Psoas muscle (tissue), 8 donors: ENCODE data around the gene VWA5A. TPM values are rescaled to one million over a fixed set of nuclear protein-coding genes. Genes with fewer than 3 reads are reported as not detected.

Experiments
- ATAC-seq, 4 donors: fragments of 200-7000 bp; cut with Tn5 transposase; one replicate each; pipeline ENCODE4 v1.9.1; 2020; ENCODE audit warnings: moderate library complexity in 3 of 4, mild to moderate bottlenecking in 2 of 4
- DNase-seq, 2 donors: peaks; one replicate each; pipeline ENCODE4 v3.0.0-alpha.2; 2020
- H3K27ac ChIP-seq: fragments of 200-600 bp; one replicate; pipeline ENCODE4 v1.8.0; 2022
- H3K27me3 ChIP-seq, 3 donors: fragments of 200-600 bp in 1 of 3; one replicate each; pipeline versions ENCODE4 v1.6.1 to v1.8.0; 2013 to 2022; ENCODE audit warnings: low read length in 2 of 3, mild to moderate bottlenecking in 2 of 3, moderate library complexity in 1 of 3; ENCODE audit not compliant: insufficient read depth in 3 of 3
- H3K36me3 ChIP-seq, 2 donors: fragments of 200-600 bp in 1 of 2; one replicate each; pipeline versions ENCODE4 v1.6.1 to v1.8.0; 2013 to 2022; ENCODE audit warnings: low read depth in 1 of 2, mild to moderate bottlenecking in 1 of 2, moderate library complexity in 1 of 2; ENCODE audit not compliant: insufficient read depth in 1 of 2
- H3K4me1 ChIP-seq: fragments of 200-600 bp; one replicate; pipeline ENCODE4 v1.8.0; 2022
- H3K4me3 ChIP-seq: fragments of 200-600 bp; one replicate; pipeline ENCODE4 v1.8.0; 2022; ENCODE audit warnings: mild to moderate bottlenecking
- H3K9me3 ChIP-seq: fragments of 200-600 bp; one replicate; pipeline ENCODE4 v1.8.0; 2022
- whole genome bisulfite sequencing, 3 donors: extraction: QIAGEN DNeasy Blood & Tissue Kit; methylation state at CpG; one replicate each; pipeline versions ENCODE4 v1.1.6 to v1.1.7; 2013; 5-methylcytosine and 5-hydroxymethylcytosine counted together
- intact Hi-C, 2 donors: fragments of 100-400 bp; cut with DNase I; formaldehyde crosslinking; loops; one replicate each; pipeline versions ENCODE4 v1.11.0 to v1.14.2; 2022
- polyA plus RNA-seq, 3 donors: library from polyadenylated mRNA; stranded (reverse); fragments of 200-250 nt; gene quantifications; one replicate each; pipeline ENCODE4 v1.2.3, GENCODE V29; 2013
- total RNA-seq, 4 donors: library from RNA; stranded (reverse); fragmentation: NEBNext Ultra II Directional in 2 of 4; extraction: Animal tissue kit (Norgen Biotek cat#: 25700) in 2 of 4; gene quantifications; one replicate each; pipeline versions ENCODE4 v1.2.1 to v1.2.4, GENCODE V29; 2021 to 2023
- TF ChIP-seq, protein P1 (sequence below): fragments of 200-600 bp; IDR thresholded peaks from one replicate; pipeline ENCODE4 v1.8.0; 2022; ENCODE audit warnings: antibody characterized with exemption
- donor health status: healthy with polysubstance abuse.
- donor health status: DM: no; HTN: no; CAD: no; lungs with moderate emphysema.
- donor health status: Bipolar disorder and iron deficiency.
- donor health status: healthy.
- donor health status: DM: yes; HTN: yes; CAD: no.
- donor health status: DM: no; HTN: no; CAD: no.
- donor health status: DM: no; HTN: no; CAD: no.
- donor health status: DM: yes; HTN: yes; CAD: no.

The VWA5A gene
- total and polyA plus RNA-seq, 7 donors, result 1.2 to 6.7 (median 3.4) TPM

GRCh38 chr11:124085583-124085982 lies 29.7 kb upstream of the VWA5A start:
- 71 to 77% (median 75%) methylated on average over 3 of the region's 3 CpGs for WGBS, 3 donors
- no peak for ATAC-seq

DNA sequence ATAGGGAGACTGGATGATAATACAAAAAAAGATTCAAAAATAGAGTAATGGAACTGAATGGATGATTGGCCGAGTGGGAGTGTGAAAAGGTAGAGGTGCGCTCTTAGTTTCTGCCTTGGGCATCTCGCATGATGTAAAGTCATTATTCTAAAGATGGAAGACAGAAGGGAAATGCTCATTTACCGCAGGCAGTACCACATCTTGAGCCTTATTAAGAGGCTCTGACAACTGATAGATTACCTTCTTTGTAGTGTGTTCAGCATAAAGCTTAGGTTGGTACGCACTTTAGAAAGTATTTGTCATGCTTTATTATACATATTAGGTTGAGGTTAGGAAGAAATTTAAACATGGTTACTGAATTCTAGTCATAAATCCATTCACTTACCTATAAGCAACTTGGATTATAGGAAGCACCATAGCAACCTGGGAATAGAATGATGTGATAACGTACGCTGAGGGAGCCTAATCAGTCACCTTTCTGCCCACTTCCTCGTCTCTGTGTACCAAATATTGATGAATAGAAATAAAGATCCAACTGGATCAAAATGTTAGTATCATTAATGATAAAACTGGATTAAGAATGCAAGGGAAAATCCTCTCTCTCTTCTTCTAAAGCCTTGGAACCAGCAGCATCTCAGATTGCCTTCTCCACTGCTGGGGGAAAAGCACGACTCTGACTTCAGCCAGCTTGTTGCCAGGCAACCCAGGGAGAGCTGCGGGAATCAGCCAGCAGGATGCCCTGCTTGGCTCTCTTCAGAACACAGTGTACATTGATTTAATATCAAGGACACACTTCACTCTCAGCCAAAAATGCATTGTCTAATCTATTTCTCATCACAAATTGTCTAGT lies 29.0 kb upstream of the VWA5A start:
- no peak for ATAC-seq
- TF ChIP-seq, protein P1, sequence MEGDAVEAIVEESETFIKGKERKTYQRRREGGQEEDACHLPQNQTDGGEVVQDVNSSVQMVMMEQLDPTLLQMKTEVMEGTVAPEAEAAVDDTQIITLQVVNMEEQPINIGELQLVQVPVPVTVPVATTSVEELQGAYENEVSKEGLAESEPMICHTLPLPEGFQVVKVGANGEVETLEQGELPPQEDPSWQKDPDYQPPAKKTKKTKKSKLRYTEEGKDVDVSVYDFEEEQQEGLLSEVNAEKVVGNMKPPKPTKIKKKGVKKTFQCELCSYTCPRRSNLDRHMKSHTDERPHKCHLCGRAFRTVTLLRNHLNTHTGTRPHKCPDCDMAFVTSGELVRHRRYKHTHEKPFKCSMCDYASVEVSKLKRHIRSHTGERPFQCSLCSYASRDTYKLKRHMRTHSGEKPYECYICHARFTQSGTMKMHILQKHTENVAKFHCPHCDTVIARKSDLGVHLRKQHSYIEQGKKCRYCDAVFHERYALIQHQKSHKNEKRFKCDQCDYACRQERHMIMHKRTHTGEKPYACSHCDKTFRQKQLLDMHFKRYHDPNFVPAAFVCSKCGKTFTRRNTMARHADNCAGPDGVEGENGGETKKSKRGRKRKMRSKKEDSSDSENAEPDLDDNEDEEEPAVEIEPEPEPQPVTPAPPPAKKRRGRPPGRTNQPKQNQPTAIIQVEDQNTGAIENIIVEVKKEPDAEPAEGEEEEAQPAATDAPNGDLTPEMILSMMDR, result no peak
- DNase-seq, result no peak
- H3K4me3 ChIP-seq, result no peak overlapping the region
- no peaks in the 10 kb centered on the region for H3K36me3 ChIP-seq
- WGBS, 3 donors, result 51 to 54% (median 53%) methylated on average over 10 of the region's 10 CpGs
- no peaks in the 10 kb centered on the region for H3K4me1 ChIP-seq
- H3K27me3 ChIP-seq, result peaks cover 0 to 5% (median 0%) of the 10 kb centered on the region in 3 donors
- intact Hi-C loops, result no loop called here
- H3K27ac ChIP-seq, result no peak overlapping the region
- H3K9me3 ChIP-seq, result no peaks in the 10 kb centered on the region

More at GRCh38 chr11:124085583-124085982, 29.7 kb upstream of the VWA5A start:
- H3K4me1 ChIP-seq, result no peaks in the 10 kb centered on the region
- H3K4me3 ChIP-seq, result no peak overlapping the region
- TF ChIP-seq, protein P1, result no peak
- H3K27me3 ChIP-seq, result peaks cover 0 to 5% (median 0%) of the 10 kb centered on the region in 3 donors
- intact Hi-C loops, result no loop called here
- H3K27ac ChIP-seq, result no peak overlapping the region
- DNase-seq, result no peak
- H3K36me3 ChIP-seq, result no peaks in the 10 kb centered on the region
- H3K9me3 ChIP-seq, result no peaks in the 10 kb centered on the region

DNA sequence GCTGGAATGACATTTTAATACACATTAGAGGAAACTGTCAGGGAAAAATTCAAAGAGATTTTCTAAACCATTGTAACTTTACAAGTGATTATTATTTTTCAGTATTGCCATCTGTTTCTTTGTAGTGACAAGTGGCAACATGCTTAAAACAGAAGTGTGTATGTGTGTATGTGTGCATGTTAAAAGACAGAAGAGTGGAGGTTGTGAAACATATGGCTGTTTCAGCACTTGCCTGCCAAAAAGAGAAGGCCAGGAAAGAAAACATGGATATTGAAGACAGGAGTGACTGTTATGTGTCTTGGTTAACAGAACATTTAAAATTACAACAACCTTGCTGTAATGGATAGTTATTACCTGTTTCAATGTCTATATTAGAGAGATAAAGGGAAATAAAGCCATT lies 24.3 kb upstream of the VWA5A start:
- intact Hi-C loops, result no loop called here
- no peak for ATAC-seq
- TF ChIP-seq, protein P1, result no peak

GRCh38 chr11:124093330-124093729 lies 21.9 kb upstream of the VWA5A start:
- intact Hi-C loops, result no loop called here
- DNase-seq (no peak), ATAC-seq (no peak)
- H3K27ac ChIP-seq, result no peak overlapping the region
- WGBS, 3 donors, result 73 to 87% (median 84%) methylated on average over 2 of the region's 2 CpGs
- H3K4me1 ChIP-seq, result no peaks in the 10 kb centered on the region
- no peaks in the 10 kb centered on the region for H3K27me3 ChIP-seq
- TF ChIP-seq, protein P1, result no peak
- H3K36me3 ChIP-seq, result no peaks in the 10 kb centered on the region
- no peaks in the 10 kb centered on the region for H3K9me3 ChIP-seq
- H3K4me3 ChIP-seq, result no peak overlapping the region

More for the DNA sequence above, 24.3 kb upstream of the VWA5A start:
- no peak for DNase-seq
- no peaks in the 10 kb centered on the region for H3K9me3 ChIP-seq
- H3K4me3 ChIP-seq, result no peak overlapping the region
- H3K27ac ChIP-seq, result no peak overlapping the region
- H3K4me1 ChIP-seq, result no peaks in the 10 kb centered on the region
- H3K36me3 ChIP-seq, result no peaks in the 10 kb centered on the region
- no peaks in the 10 kb centered on the region for H3K27me3 ChIP-seq
